ENCODE data around the gene PLS3. TPM values are rescaled to one million over a fixed set of nuclear protein-coding genes. Genes with fewer than 3 reads are reported as not detected.

Gene PLS3
- total and polyA plus RNA-seq, 2 donors (not counting 3 experiments of a cell fraction or from before 2014, with no cell fraction given) = 120 to 329 TPM

- no peak overlapping the region for H3K4me3 ChIP-seq (replicated peaks in 1 of 3; ENCODE audit: insufficient read depth in 1 of 3, low read depth in 1 of 3, low read length in 3 of 3)
- no peak for FAIRE-seq
- H3K9me3 ChIP-seq (replicated peaks; ENCODE audit: control insufficient read depth, insufficient read depth, low read length) = no peaks in the 10 kb centered on the region
- ChIA-PET CTCF (no interaction called here), POLR2A (interaction anchor here (0.6 kb wide), 1 partner anchor 26 kb away, joined by 3 read pairs; no protein-coding TSS in a partner anchor)
- no TSS peak for BruUV-seq (replicated peaks)
- intact Hi-C loops (cut with micrococcal nuclease) = no loop called here
- H3K79me2 ChIP-seq (ENCODE audit: control insufficient read depth, insufficient read depth, low read length) = peaks cover 68% of the 10 kb centered on the region
- no peak overlapping the region for H2AFZ ChIP-seq (ENCODE audit: low read depth, low read length)
- H3K4me1 ChIP-seq (ENCODE audit: control insufficient read depth, extremely low read depth, insufficient read depth, low read length) = peaks cover 26% of the 10 kb centered on the region
- no peak overlapping the region for H3K9ac ChIP-seq (replicated peaks; ENCODE audit: extremely low read depth, insufficient read depth, low read length)
- DNase-seq (ENCODE audit: low read depth, low spot score) = no peak
- TF ChIP-seq GATA2 (IDR thresholded peaks at IDR 0.05; ENCODE audit: insufficient read depth, insufficient read length, low read depth, low read length) = no peak
- TF ChIP-seq MAX (IDR thresholded peaks at IDR 0.05; ENCODE audit: insufficient read depth, insufficient read length) = no peak
- no peak for TF ChIP-seq MYC (IDR thresholded peaks at IDR 0.05; ENCODE audit: low read depth, low read length)
- no peak for TF ChIP-seq POLR2AphosphoS5 (IDR thresholded peaks at IDR 0.05; ENCODE audit: insufficient read depth, low read depth, low read length)
- TF ChIP-seq JUN (IDR thresholded peaks at IDR 0.05; ENCODE audit: borderline replicate concordance, insufficient read depth, insufficient read length, low read depth) = no peak
- no peak for TF ChIP-seq CTCF (IDR thresholded peaks at IDR 0.05; ENCODE audit: extremely low read depth in 1 of 2, insufficient read depth in 1 of 2, low read depth in 1 of 2, low read length in 2 of 2)
- TF ChIP-seq FOS (IDR thresholded peaks at IDR 0.05; ENCODE audit: borderline replicate concordance, insufficient read depth, low read length) = no peak
- TF ChIP-seq POLR2A (IDR thresholded peaks at IDR 0.05; ENCODE audit: low read depth, low read length) = no peak
- no peak for TF ChIP-seq EZH2 (IDR thresholded peaks at IDR 0.05; ENCODE audit: borderline replicate concordance, low read depth, low read length, severe bottlenecking)
- H3K4me2 ChIP-seq (ENCODE audit: insufficient read depth, low read length) = no peak overlapping the region
- H3K36me3 ChIP-seq (ENCODE audit: control insufficient read depth in 2 of 2, extremely low read depth in 1 of 2, insufficient read depth in 2 of 2, low read length in 2 of 2) = no peaks in the 10 kb centered on the region
- dilution Hi-C loops (cut with MboI; ENCODE audit: extremely low pct_ligation_motif_present, low sequenced_read_pairs) = no loop called here
- H4K20me1 ChIP-seq (replicated peaks; ENCODE audit: control insufficient read depth, extremely low read depth, insufficient read depth, low read length) = no peaks in the 10 kb centered on the region
- H3K27ac ChIP-seq (ENCODE audit: insufficient read depth, low read depth, low read length) = no peak overlapping the region
- no peaks in the 10 kb centered on the region for H3K9me1 ChIP-seq (replicated peaks; ENCODE audit: control insufficient read depth, extremely low read depth, insufficient read depth, low read length)
- no peaks in the 10 kb centered on the region for H3K27me3 ChIP-seq (ENCODE audit: control insufficient read depth in 2 of 2, insufficient read depth in 2 of 2, low read length in 2 of 2)
These were observed 28.4 kb downstream of the PLS3 start for GRCh38 chrX:115589419-115589818.
